ENCODE measurements around the gene VRK1. TPM values are rescaled to one million over a fixed set of nuclear protein-coding genes. Genes with fewer than 3 reads are reported as not detected.

Gene VRK1
- total and polyA plus RNA-seq, 2 of the 8 experiments (the other 6 are each of a cell fraction or from before 2014, with no cell fraction given), result 24.2 to 64.8 TPM

DNA sequence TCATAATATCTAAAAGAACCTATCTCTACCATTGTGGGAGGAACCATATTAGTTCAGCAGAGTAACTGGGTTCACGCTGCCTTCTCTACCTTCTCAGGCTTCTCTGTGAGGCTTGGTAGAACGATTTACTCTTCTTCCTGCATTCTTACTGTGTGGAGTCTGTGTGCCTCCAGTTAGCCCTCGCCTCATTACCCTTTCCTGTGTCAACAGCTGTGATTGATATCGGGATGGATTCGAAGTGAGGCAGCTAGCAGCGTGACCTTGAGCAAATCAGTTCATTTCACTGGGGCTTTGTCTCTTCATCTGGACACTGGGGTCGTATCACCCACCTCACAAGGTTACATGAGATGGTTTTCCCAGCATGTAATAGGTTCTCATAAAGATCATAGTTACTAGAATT lies 4.6 kb upstream of the VRK1 start:
- no peaks in the 10 kb centered on the region for H3K4me1 ChIP-seq (replicated peaks in 1 of 4; ENCODE audit: control insufficient read depth in 3 of 4, insufficient read depth in 4 of 4, low read length in 3 of 4)
- no peak overlapping the region for H3K23ac ChIP-seq (ENCODE audit: insufficient read length)
- no peak overlapping the region for H2AK5ac ChIP-seq (ENCODE audit: low read depth, low read length)
- H3K79me2 ChIP-seq (ENCODE audit: control insufficient read depth in 1 of 2, insufficient read depth in 2 of 2, low read length in 2 of 2), result peaks cover 1% of the 10 kb centered on the region in 2 experiments; a peak in 2 of 4 replicates
- H3K18ac ChIP-seq (ENCODE audit: extremely low read depth, low read length), result no peak overlapping the region
- no peak overlapping the region for H3K4me2 ChIP-seq (ENCODE audit: insufficient read depth in 1 of 2, low read depth in 2 of 2, low read length in 2 of 2)
- H2BK120ac ChIP-seq (replicated peaks; ENCODE audit: low read depth, low read length), result no peak overlapping the region
- WGBS, 2 experiments (ENCODE audit: extremely low coverage in 1 of 2, insufficient coverage in 1 of 2, insufficient read length in 1 of 2, insufficient replicate concordance in 2 of 2, low coverage in 1 of 2, low lambda C conversion rate in 2 of 2, missing lambda C conversion rate in 1 of 2), result 84% methylated on average over 7 of the region's 7 CpGs; no CpG with 5 or more reads in 1 of the 2 experiments
- FAIRE-seq (no peak), DNase-seq (ENCODE audit: low read depth in 1 of 2, low spot score in 2 of 2) (no peak)
- TF ChIP-seq RAD21 (IDR thresholded peaks at IDR 0.05 in 1 of 2, conservative IDR thresholded peaks at IDR 0.05 in 1 of 2; ENCODE audit: low read depth in 2 of 2, low read length in 2 of 2) (no peak), BCL11A (IDR thresholded peaks at IDR 0.05; ENCODE audit: low read depth in 2 of 2, low read length in 2 of 2) (no peak), CBX8 (IDR thresholded peaks at IDR 0.05; ENCODE audit: borderline replicate concordance, low read depth, low read length) (no peak), HDAC6 (IDR thresholded peaks at IDR 0.05; ENCODE audit: low read depth, low read length) (no peak), EZH2 (IDR thresholded peaks at IDR 0.05; ENCODE audit: low read depth, low read length, severe bottlenecking) (no peak), CHD2 (IDR thresholded peaks at IDR 0.05; ENCODE audit: low read length) (no peak), FOSL1 (IDR thresholded peaks at IDR 0.05; ENCODE audit: insufficient read depth, low read depth, low read length) (no peak), NANOG (IDR thresholded peaks at IDR 0.05; ENCODE audit: insufficient read depth, low read depth, low read length, poor library complexity, severe bottlenecking) (no peak), TAF1 (IDR thresholded peaks at IDR 0.05; ENCODE audit: low read depth, low read length) (no peak), SRF (IDR thresholded peaks at IDR 0.05; ENCODE audit: low read depth, low read length) (no peak)
- H3K4ac ChIP-seq (replicated peaks; ENCODE audit: insufficient read length, low read depth, low read length), result no peak overlapping the region
- H3K9ac ChIP-seq (replicated peaks in 1 of 4; ENCODE audit: extremely low read depth in 1 of 4, low read depth in 3 of 4, low read length in 3 of 4), result no peak overlapping the region
- no peak overlapping the region for H3K56ac ChIP-seq (replicated peaks; ENCODE audit: insufficient read length, low read depth, low read length)
- H2AFZ ChIP-seq (ENCODE audit: low read length), result no peak overlapping the region
- H4K5ac ChIP-seq (ENCODE audit: insufficient read length, low read depth, low read length), result no peak overlapping the region
- H2BK15ac ChIP-seq (ENCODE audit: low read length), result no peak overlapping the region
- no peak overlapping the region for H4K8ac ChIP-seq (ENCODE audit: extremely low read depth, insufficient read depth, low read length)
- no peak overlapping the region for H4K91ac ChIP-seq (replicated peaks; ENCODE audit: insufficient read length, low read length)
- no peak overlapping the region for H3K14ac ChIP-seq (ENCODE audit: insufficient read length)
- no peak overlapping the region for H2BK5ac ChIP-seq (ENCODE audit: low read depth, low read length)
- H3K79me1 ChIP-seq (ENCODE audit: low read depth, low read length), result no peaks in the 10 kb centered on the region
- peaks cover 1% of the 10 kb centered on the region; the same call in 1 of the 2 replicates for H3K23me2 ChIP-seq (ENCODE audit: low read depth, low read length)
- no peak overlapping the region for H2BK20ac ChIP-seq (ENCODE audit: low read length)
- H3K36me3 ChIP-seq (ENCODE audit: control insufficient read depth in 2 of 4, insufficient read depth in 4 of 4, low read length in 3 of 4), result no peaks in the 10 kb centered on the region
- H3K9me3 ChIP-seq (ENCODE audit: insufficient read depth in 2 of 2, low read depth in 1 of 2, low read length in 1 of 2), result no peaks in the 10 kb centered on the region
- no peak overlapping the region for H3K27ac ChIP-seq (ENCODE audit: low read depth, low read length)
- CTCF ChIA-PET (ENCODE audit: partially characterized antibody), result interaction anchor here (0.6 kb wide), 1 partner anchor 154 kb away, joined by 4 read pairs; no protein-coding TSS in a partner anchor
- no peak overlapping the region for H3K4me3 ChIP-seq (ENCODE audit: extremely low read depth in 1 of 4, insufficient read depth in 2 of 4, low read depth in 3 of 4, low read length in 4 of 4)
- 0 out of 7 replicates have a peak, but pooled peaks cover 0 to 2% (median 0%) of the 10 kb centered on the region in 4 experiments for H3K27me3 ChIP-seq (replicated peaks in 1 of 4; ENCODE audit: control insufficient read depth in 3 of 4, extremely low read depth in 1 of 4, insufficient read depth in 3 of 4, low read length in 3 of 4)
- POLR2A ChIA-PET (ENCODE audit: partially characterized antibody), result no interaction called here
- H2BK12ac ChIP-seq (ENCODE audit: low read depth, low read length), result no peak overlapping the region
- no peaks in the 10 kb centered on the region for H4K20me1 ChIP-seq (replicated peaks in 1 of 2; ENCODE audit: control insufficient read depth in 1 of 2, insufficient read depth in 2 of 2, low read length in 2 of 2)

Measured in H1 (cell line).